Right lobe of liver (tissue), 4 donors: ENCODE results near the gene RANBP3.

Source experiments
- CTCF ChIP-seq, 4 donors: fragments of 200-600 bp in 3 of 4; fragments of 450-650 bp in 1 of 4; IDR thresholded peaks; one replicate each; pipeline versions ENCODE4 v1.5.1 to v1.8.0; 2016 to 2022; ENCODE audit warnings: antibody characterized with exemption in 4 of 4, mild to moderate bottlenecking in 2 of 4
- POLR2A ChIP-seq: fragments of 450-650 bp; IDR thresholded peaks from one replicate; pipeline ENCODE4 v1.6.1; 2017; ENCODE audit warnings: antibody characterized with exemption, mild to moderate bottlenecking
- donor health status: DM: no; HTN: no; CAD: no.
- donor health status: DM: no; HTN: no; CAD: no.
- donor health status: DM: no; HTN: yes; CAD: no.

GRCh38 chr19:5943045-5943444 lies 34.9 kb downstream of the RANBP3 start:
- TF ChIP-seq CTCF (IDR thresholded peaks at IDR 0.05) (no peak), POLR2A (no peak)
